B cell (primary cell): ENCODE results near the gene KATNA1. TPM values are rescaled to one million over a fixed set of nuclear protein-coding genes. Genes with fewer than 3 reads are reported as not detected.

Experiments used
- ATAC-seq: fragments of 200-7000 bp; cut with Tn5 transposase; one replicate; pipeline ENCODE4 v1.10.0; 2021; ENCODE audit warnings: low read depth, mild to moderate bottlenecking, moderate number of reproducible peaks, moderate library complexity
- CTCF ChIA-PET: fragments of 350-600 bp; sonication (Branson Sonifier 250); formaldehyde crosslinking; loops from one replicate; lab custom pipeline; 2021; ENCODE audit warnings: antibody characterized with exemption, inconsistent platforms; lab: Charles Lee
- POLR2A ChIA-PET: fragments of 350-600 bp; sonication (Branson Sonifier 250); formaldehyde crosslinking; loops from one replicate; lab custom pipeline; 2021; ENCODE audit warnings: antibody characterized with exemption; lab: Charles Lee
- DNase-seq: peaks from one replicate; pipeline ENCODE4 v3.0.0; 2013
- H2AFZ ChIP-seq: 2 replicates; pipeline ENCODE4 v1.6.1; 2012; ENCODE audit warnings: mild to moderate bottlenecking, low read depth, low read length; ENCODE audit not compliant: insufficient read depth, poor library complexity, severe bottlenecking
- H3K27ac ChIP-seq, 2 donors: 1 replicate in 1 of 2; 2 replicates in 1 of 2; pipeline ENCODE4 v1.5.1; 2012 to 2013; ENCODE audit warnings: low read length in 2 of 2, mild to moderate bottlenecking in 2 of 2, moderate library complexity in 1 of 2
- H3K27me3 ChIP-seq, 4 experiments: fragments of 200-600 bp in 1 of 4; sonication (generic) in 1 of 4; replicated peaks in 1 of 4; 1 replicate in 2 of 4; 2 replicates in 2 of 4; pipeline versions ENCODE4 v1.6.1 to v1.7.0; 2013 to 2016; ENCODE audit warnings: low read length in 3 of 4, mild to moderate bottlenecking in 2 of 4, mixed read lengths in 1 of 4, moderate library complexity in 1 of 4; ENCODE audit not compliant: insufficient read depth in 4 of 4, control insufficient read depth in 3 of 4; ENCODE audit errors: control extremely low read depth in 1 of 4
- H3K36me3 ChIP-seq, 2 experiments: replicated peaks in 1 of 2; 1 replicate in 1 of 2; 2 replicates in 1 of 2; pipeline versions ENCODE4 v1.6.1 to v1.7.1; 2013; ENCODE audit warnings: low read length in 1 of 2; ENCODE audit not compliant: insufficient read depth in 2 of 2, control insufficient read depth in 1 of 2; ENCODE audit errors: control extremely low read depth in 1 of 2, extremely low read depth in 1 of 2
- H3K4me1 ChIP-seq, 2 donors: fragments of 200-600 bp in 1 of 2; sonication (generic) in 1 of 2; 1 replicate in 1 of 2; 2 replicates in 1 of 2; pipeline versions ENCODE4 v1.5.1 to v1.6.1; 2013 to 2017; ENCODE audit warnings: low read length in 2 of 2; ENCODE audit not compliant: control insufficient read depth in 2 of 2, insufficient read depth in 2 of 2
- H3K4me2 ChIP-seq: replicated peaks from 2 replicates; pipeline ENCODE3; 2012; ENCODE audit warnings: mild to moderate bottlenecking, low read depth, low read length; ENCODE audit not compliant: poor library complexity, severe bottlenecking
- H3K4me3 ChIP-seq, 5 experiments: fragments of 200-600 bp in 1 of 5; sonication (generic) in 1 of 5; 1 replicate in 3 of 5; 2 replicates in 2 of 5; pipeline versions ENCODE4 v1.5.1 to v1.7.0; 2011 to 2016; ENCODE audit warnings: low read length in 4 of 5, mild to moderate bottlenecking in 4 of 5, low read depth in 2 of 5, control low read depth in 1 of 5, moderate library complexity in 1 of 5; ENCODE audit not compliant: insufficient read depth in 1 of 5; ENCODE audit errors: control extremely low read depth in 1 of 5, extremely low read depth in 1 of 5
- H3K79me2 ChIP-seq: fragments of 200-600 bp; sonication (generic); one replicate; pipeline ENCODE4 v1.6.0; 2016; ENCODE audit warnings: low read length; ENCODE audit not compliant: control insufficient read depth, insufficient read depth
- H3K9ac ChIP-seq: fragments of 200-600 bp; sonication (generic); 2 replicates; pipeline ENCODE4 v1.6.1; 2017; ENCODE audit warnings: mild to moderate bottlenecking, low read length, moderate library complexity
- H3K9me3 ChIP-seq, 3 donors: one replicate each; pipeline versions ENCODE4 v1.6.1 to v1.7.1; 2013; ENCODE audit warnings: low read length in 2 of 3; ENCODE audit not compliant: control insufficient read depth in 2 of 3, insufficient read depth in 1 of 3; ENCODE audit errors: control extremely low read depth in 1 of 3
- H4K20me1 ChIP-seq: 2 replicates; pipeline ENCODE4 v1.6.0; 2012; ENCODE audit warnings: mild to moderate bottlenecking, low read length; ENCODE audit not compliant: insufficient read depth, control insufficient read depth, poor library complexity, severe bottlenecking
- H3K27ac Mint-ChIP-seq: one replicate; pipeline ENCODE4 v1.8.0; 2021; ENCODE audit warnings: mixed read lengths
- H3K27me3 Mint-ChIP-seq: one replicate; pipeline ENCODE4 v1.8.0; 2021; ENCODE audit warnings: mixed read lengths
- H3K4me1 Mint-ChIP-seq: one replicate; pipeline ENCODE4 v1.8.0; 2021; ENCODE audit warnings: mixed read lengths
- H3K4me3 Mint-ChIP-seq: one replicate; pipeline ENCODE4 v1.8.0; 2021; ENCODE audit warnings: mixed read lengths
- H3K9me3 Mint-ChIP-seq: one replicate; pipeline ENCODE4 v1.8.0; 2022; ENCODE audit warnings: mixed read lengths; ENCODE audit not compliant: insufficient read depth
- EZH2 ChIP-seq: IDR thresholded peaks from 2 replicates; pipeline ENCODE4 v1.6.1; 2012; ENCODE audit warnings: borderline replicate concordance, low read depth, mild to moderate bottlenecking, moderate library complexity, low read length; ENCODE audit not compliant: insufficient read depth, poor library complexity, severe bottlenecking
- WGBS: methylation state at CpG from one replicate; pipeline ENCODE4 v1.1.5; 2013; ENCODE audit warnings: missing lambda C conversion rate; ENCODE audit not compliant: insufficient coverage; 5-methylcytosine and 5-hydroxymethylcytosine counted together
- intact Hi-C: fragments of 100-400 bp; cut with micrococcal nuclease; formaldehyde crosslinking; loops from one replicate; pipeline ENCODE4 v1.10.0; 2022
- polyA plus RNA-seq: library from polyadenylated mRNA; depleted of rRNA; stranded (reverse); fragments of >200 nt; gene quantifications from 2 replicates; pipeline ENCODE4 v1.2.3, GENCODE V29; 2012
- total RNA-seq, 2 donors: library from RNA; stranded (reverse); fragments of 120-200 nt in 1 of 2; gene quantifications; 1 replicate in 1 of 2; 2 replicates in 1 of 2; pipeline versions ENCODE4 v1.2.3 to v1.2.4, GENCODE V29; 2013 to 2022
- TF ChIP-seq, protein P1 (sequence below): fragments of 200-600 bp; IDR thresholded peaks from one replicate; pipeline ENCODE4 v1.8.0; 2022; ENCODE audit warnings: antibody characterized with exemption, mild to moderate bottlenecking

KATNA1 gene
- total and polyA plus RNA-seq, 2 donors (not counting 1 experiment from before 2014, with no cell fraction given): 10.6 to 19.8 TPM

DNA sequence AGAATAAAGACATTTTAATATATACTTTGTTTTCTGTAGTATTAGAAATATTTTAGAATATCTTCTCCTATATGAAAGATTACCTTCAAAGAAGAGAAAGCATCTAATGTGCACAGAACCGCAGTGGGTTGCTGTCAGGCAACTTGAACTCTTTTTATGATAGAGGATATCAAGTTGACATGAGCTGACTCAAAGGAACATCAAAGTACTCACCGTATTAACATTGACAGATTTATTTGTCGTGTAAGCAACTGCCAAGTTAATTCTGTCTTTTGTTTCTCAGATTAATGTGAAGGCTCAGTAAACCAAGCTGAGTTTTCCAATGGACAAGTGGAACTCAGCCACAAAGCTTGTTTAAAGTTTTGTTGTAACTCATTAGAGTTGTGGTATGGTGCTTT, 84.6 kb downstream of the KATNA1 start:
- intact Hi-C loops: loop anchor here (10.0 kb wide), 2 partner anchors 441 to 799 kb away; no protein-coding TSS in a partner anchor
- H3K9me3 ChIP-seq: no peaks in the 10 kb centered on the region
- Mint-ChIP-seq H3K27me3 (no peaks in the 10 kb centered on the region), H3K9me3 (no peaks in the 10 kb centered on the region), H3K4me1 (peaks cover 23% of the 10 kb centered on the region), H3K27ac (no peak overlapping the region), H3K4me3 (no peak overlapping the region)
- H3K9ac ChIP-seq: no peak overlapping the region
- no peak overlapping the region for H2AFZ ChIP-seq
- H3K4me3 ChIP-seq: no peak overlapping the region
- no peak overlapping the region for H3K4me2 ChIP-seq
- ChIA-PET CTCF (interaction anchor here (7.9 kb wide), 1 partner anchor 16 kb away, joined by 90 read pairs; the partner anchor contains the start of gene PPIL4), POLR2A (no interaction called here)
- peaks cover 10% of the 10 kb centered on the region for H4K20me1 ChIP-seq
- WGBS: 80% methylated on average over 3 of the region's 3 CpGs
- peaks cover 27% of the 10 kb centered on the region for H3K79me2 ChIP-seq
- H3K27ac ChIP-seq: no peak overlapping the region
- TF ChIP-seq, protein P1, sequence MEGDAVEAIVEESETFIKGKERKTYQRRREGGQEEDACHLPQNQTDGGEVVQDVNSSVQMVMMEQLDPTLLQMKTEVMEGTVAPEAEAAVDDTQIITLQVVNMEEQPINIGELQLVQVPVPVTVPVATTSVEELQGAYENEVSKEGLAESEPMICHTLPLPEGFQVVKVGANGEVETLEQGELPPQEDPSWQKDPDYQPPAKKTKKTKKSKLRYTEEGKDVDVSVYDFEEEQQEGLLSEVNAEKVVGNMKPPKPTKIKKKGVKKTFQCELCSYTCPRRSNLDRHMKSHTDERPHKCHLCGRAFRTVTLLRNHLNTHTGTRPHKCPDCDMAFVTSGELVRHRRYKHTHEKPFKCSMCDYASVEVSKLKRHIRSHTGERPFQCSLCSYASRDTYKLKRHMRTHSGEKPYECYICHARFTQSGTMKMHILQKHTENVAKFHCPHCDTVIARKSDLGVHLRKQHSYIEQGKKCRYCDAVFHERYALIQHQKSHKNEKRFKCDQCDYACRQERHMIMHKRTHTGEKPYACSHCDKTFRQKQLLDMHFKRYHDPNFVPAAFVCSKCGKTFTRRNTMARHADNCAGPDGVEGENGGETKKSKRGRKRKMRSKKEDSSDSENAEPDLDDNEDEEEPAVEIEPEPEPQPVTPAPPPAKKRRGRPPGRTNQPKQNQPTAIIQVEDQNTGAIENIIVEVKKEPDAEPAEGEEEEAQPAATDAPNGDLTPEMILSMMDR: no peak
- TF ChIP-seq EZH2: no peak
- H3K27me3 ChIP-seq: no peaks in the 10 kb centered on the region
- DNase-seq: no peak
- H3K4me1 ChIP-seq: peaks cover 13 to 23% of the 10 kb centered on the region in 2 donors
- ATAC-seq: no peak
- H3K36me3 ChIP-seq: no peaks in the 10 kb centered on the region

DNA sequence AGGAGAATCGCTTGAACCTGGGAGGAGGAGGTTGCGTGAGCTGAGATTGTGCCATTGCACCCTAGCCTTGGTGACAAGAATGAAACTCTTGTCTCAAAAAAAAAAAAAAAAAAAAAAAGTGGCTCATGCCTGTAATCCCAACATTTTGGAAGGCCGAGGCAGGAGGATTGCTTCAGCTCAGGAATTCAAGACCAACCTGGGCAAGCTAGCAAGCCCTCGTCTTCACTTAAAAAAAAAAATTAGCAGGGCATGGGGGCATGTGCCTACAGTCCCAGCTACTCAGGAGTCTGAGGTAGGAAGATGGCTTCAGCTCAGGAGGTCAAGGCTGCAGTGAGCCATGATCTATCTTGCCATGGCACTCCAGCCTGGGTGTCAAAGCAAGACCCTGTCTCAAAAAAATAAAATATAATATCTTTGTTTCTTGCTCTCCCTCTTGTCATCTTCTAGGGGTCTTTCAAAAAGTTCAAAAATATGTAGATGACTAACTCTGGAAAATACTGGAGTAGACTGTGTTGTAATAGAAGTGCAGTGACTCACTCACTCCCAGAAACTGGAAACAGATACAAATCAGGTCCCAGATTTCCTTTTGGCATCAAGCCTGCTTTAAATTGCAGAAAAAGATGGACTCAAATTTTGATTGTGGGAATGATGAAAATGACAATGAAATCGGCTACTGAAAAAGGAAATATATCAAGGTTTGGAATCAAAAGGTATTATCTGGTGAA, 85.1 kb downstream of the KATNA1 start:
- H3K9me3 ChIP-seq: no peaks in the 10 kb centered on the region
- intact Hi-C loops: loop anchor here (10.0 kb wide), 2 partner anchors 441 to 799 kb away; no protein-coding TSS in a partner anchor
- no peak overlapping the region for H3K27ac Mint-ChIP-seq
- H3K4me1 Mint-ChIP-seq: peaks cover 21% of the 10 kb centered on the region
- H3K9ac ChIP-seq: no peak overlapping the region
- CTCF ChIA-PET: interaction anchor here (7.9 kb wide), 1 partner anchor 16 kb away, joined by 90 read pairs; the partner anchor contains the start of gene PPIL4
- H3K4me3 ChIP-seq: no peak overlapping the region
- no peak for TF ChIP-seq EZH2
- TF ChIP-seq, protein P1: no peak
- no peak overlapping the region for H2AFZ ChIP-seq
- H3K4me1 ChIP-seq: peaks cover 13 to 21% of the 10 kb centered on the region in 2 donors
- H3K79me2 ChIP-seq: peaks cover 21% of the 10 kb centered on the region
- no peak for ATAC-seq
- H3K27me3 ChIP-seq: no peaks in the 10 kb centered on the region
- H3K27me3 Mint-ChIP-seq: peaks cover under 1% of the 10 kb centered on the region
- H3K27ac ChIP-seq: no peak overlapping the region
- H3K36me3 ChIP-seq: no peaks in the 10 kb centered on the region
- no peak overlapping the region for H3K4me3 Mint-ChIP-seq
- DNase-seq: no peak
- no peaks in the 10 kb centered on the region for H3K9me3 Mint-ChIP-seq
- H3K4me2 ChIP-seq: no peak overlapping the region
- 100% methylated on average over 3 of the region's 5 CpGs for WGBS
- H4K20me1 ChIP-seq: peaks cover 9% of the 10 kb centered on the region
- POLR2A ChIA-PET: interaction anchor here (0.6 kb wide), 1 partner anchor 8 kb away, joined by 3 read pairs; no protein-coding TSS in a partner anchor
